Measurements from ENCODE around the gene MATN4. TPM values are rescaled to one million over a fixed set of nuclear protein-coding genes. Genes with fewer than 3 reads are reported as not detected.

MATN4 gene
- total RNA-seq, 1 donor from 2014 or later = not detected

GRCh38 chr20:45257711-45258110, 50.4 kb downstream of the MATN4 start:
- no peak for DNase-seq (ENCODE audit: extremely low spot score in 2 of 2)
- Histone ChIP-seq H3K27ac (no peak overlapping the region), H3K9me3 (no peaks in the 10 kb centered on the region), H3K36me3 (no peaks in the 10 kb centered on the region), H3K4me1 (peaks cover 18% of the 10 kb centered on the region), H3K27me3 (no peaks in the 10 kb centered on the region), H3K4me3 (no peak overlapping the region)
- intact Hi-C loops (cut with DNase I) = no loop called here
- no peak for TF ChIP-seq CTCF (IDR thresholded peaks at IDR 0.05)
- no peak for TF ChIP-seq POLR2A (IDR thresholded peaks at IDR 0.05)
- TF ChIP-seq POLR2AphosphoS5 (IDR thresholded peaks at IDR 0.05; ENCODE audit: insufficient read depth in 1 of 2, low read depth in 1 of 2) = no peak

- intact Hi-C loops (cut with DNase I) = no loop called here
- Histone ChIP-seq H3K4me1 (peaks cover 18% of the 10 kb centered on the region), H3K27me3 (no peaks in the 10 kb centered on the region), H3K27ac (no peak overlapping the region), H3K4me3 (no peak overlapping the region), H3K9me3 (no peaks in the 10 kb centered on the region), H3K36me3 (no peaks in the 10 kb centered on the region)
- TF ChIP-seq POLR2AphosphoS5 (IDR thresholded peaks at IDR 0.05; ENCODE audit: insufficient read depth in 1 of 2, low read depth in 1 of 2) (no peak), CTCF (IDR thresholded peaks at IDR 0.05) (no peak), POLR2A (IDR thresholded peaks at IDR 0.05) (no peak)
- no peak for DNase-seq (ENCODE audit: extremely low spot score in 2 of 2)
Observed at GRCh38 chr20:45257161-45257560, 50.9 kb downstream of the MATN4 start.

- no peaks in the 10 kb centered on the region for H3K27me3 ChIP-seq
- no peaks in the 10 kb centered on the region for H3K9me3 ChIP-seq
- intact Hi-C loops (cut with DNase I) = no loop called here
- H3K4me3 ChIP-seq = peak within 1 kb of the TSS in 1 of 2 donors; percentile 25
- peak within 1 kb of the TSS; percentile 37 for H3K27ac ChIP-seq
- TF ChIP-seq POLR2A (IDR thresholded peaks at IDR 0.05) = no peak
- no peak for TF ChIP-seq CTCF (IDR thresholded peaks at IDR 0.05)
- peak in 1 of 2 donors; percentile 41 for TF ChIP-seq POLR2AphosphoS5 (IDR thresholded peaks at IDR 0.05; ENCODE audit: insufficient read depth in 1 of 2, low read depth in 1 of 2)
- no peaks in the 10 kb centered on the region for H3K36me3 ChIP-seq
- peaks cover 18% of the 10 kb centered on the region for H3K4me1 ChIP-seq
- DNase-seq (ENCODE audit: extremely low spot score in 2 of 2) = peak in 1 of 2 donors; percentile 62
Observed at GRCh38 chr20:45254383-45255262, 53.5 kb downstream of the MATN4 start, which contains the start of gene SLPI. SLPI (minus strand) TSS chr20:45254564; CDS start chr20:45254543, 21 bp downstream.

GRCh38 chr20:45253261-45253660, 54.8 kb downstream of the MATN4 start:
- Histone ChIP-seq H3K4me3 (peak overlapping the region in 1 of 2 donors; percentile 25), H3K27me3 (no peaks in the 10 kb centered on the region), H3K4me1 (peaks cover 18% of the 10 kb centered on the region), H3K9me3 (no peaks in the 10 kb centered on the region), H3K36me3 (no peaks in the 10 kb centered on the region), H3K27ac (no peak overlapping the region)
- DNase-seq (ENCODE audit: extremely low spot score in 2 of 2) = no peak
- intact Hi-C loops (cut with DNase I) = no loop called here
- no peak for TF ChIP-seq POLR2AphosphoS5 (IDR thresholded peaks at IDR 0.05; ENCODE audit: insufficient read depth in 1 of 2, low read depth in 1 of 2)
- no peak for TF ChIP-seq CTCF (IDR thresholded peaks at IDR 0.05)
- no peak for TF ChIP-seq POLR2A (IDR thresholded peaks at IDR 0.05)

Measured in vagina (tissue), 2 donors.